H1 (cell line): ENCODE data around the gene RADIL.
"Not testable (repeated sequence)": the region's sequence is repeated elsewhere in the genome, so short reads cannot be mapped to it uniquely, and the experiment has no call there.

Experiments
- BACH1 ChIP-seq: IDR thresholded peaks from 2 replicates; pipeline ENCODE4 v1.6.1; 2012; ENCODE audit warnings: low read length, improper control_type of control experiment
- CEBPB ChIP-seq: IDR thresholded peaks from 2 replicates; pipeline ENCODE4 v1.6.1; 2012; ENCODE audit warnings: low read depth, low read length
- EP300 ChIP-seq, 2 experiments: IDR thresholded peaks; 1 replicate in 1 of 2; 2 replicates in 1 of 2; pipeline ENCODE4 v1.6.1; 2011 to 2012; ENCODE audit warnings: low read depth in 2 of 2, low read length in 2 of 2, mild to moderate bottlenecking in 2 of 2, borderline replicate concordance in 1 of 2, inconsistent platforms in 1 of 2, moderate library complexity in 1 of 2
- EZH2 ChIP-seq: fragments of 200-600 bp; sonication (generic); IDR thresholded peaks from 2 replicates; pipeline ENCODE4 v1.7.1; 2012; ENCODE audit warnings: low read depth, mild to moderate bottlenecking, moderate library complexity, low read length, inconsistent platforms; ENCODE audit not compliant: severe bottlenecking
- POLR2A ChIP-seq, 2 experiments: IDR thresholded peaks; 1 replicate in 1 of 2; 2 replicates in 1 of 2; pipeline ENCODE4 v1.6.1; 2011; ENCODE audit warnings: low read depth in 2 of 2, low read length in 2 of 2, mild to moderate bottlenecking in 2 of 2; ENCODE audit errors: control extremely low read depth in 1 of 2
- POLR2AphosphoS5 ChIP-seq: IDR thresholded peaks from 2 replicates; pipeline ENCODE4 v1.6.1; 2011; ENCODE audit warnings: low read depth, low read length
- RAD21 ChIP-seq, 2 experiments: IDR thresholded peaks in 1 of 2; conservative IDR thresholded peaks in 1 of 2; 2 replicates each; pipeline ENCODE4 v1.6.1; 2011; ENCODE audit warnings: low read depth in 2 of 2, low read length in 2 of 2, improper control_type of control experiment in 1 of 2, inconsistent platforms in 1 of 2, mild to moderate bottlenecking in 1 of 2, moderate library complexity in 1 of 2
- SIN3A ChIP-seq, 2 experiments: IDR thresholded peaks in 1 of 2; conservative IDR thresholded peaks in 1 of 2; 2 replicates each; pipeline ENCODE4 v1.6.1; 2011 to 2012; ENCODE audit warnings: low read length in 2 of 2, improper control_type of control experiment in 1 of 2, low read depth in 1 of 2, mild to moderate bottlenecking in 1 of 2
- SP2 ChIP-seq: IDR thresholded peaks from 2 replicates; pipeline ENCODE4 v1.6.1; 2012; ENCODE audit warnings: mild to moderate bottlenecking, low read length, inconsistent platforms
- YY1 ChIP-seq: IDR thresholded peaks from 2 replicates; pipeline ENCODE4 v1.6.1; 2011; ENCODE audit warnings: low read depth, mild to moderate bottlenecking, low read length
- TF ChIP-seq, protein P1 (sequence below), 3 experiments: IDR thresholded peaks; 1 replicate in 2 of 3; 2 replicates in 1 of 3; pipeline versions ENCODE4 v1.5.1 to v1.6.1; 2011; ENCODE audit warnings: low read length in 3 of 3, mild to moderate bottlenecking in 3 of 3, inconsistent platforms in 2 of 3, low read depth in 1 of 3, moderate library complexity in 1 of 3; ENCODE audit not compliant: insufficient read depth in 1 of 3; ENCODE audit errors: control extremely low read depth in 1 of 3
- TF ChIP-seq, protein P2 (sequence below): IDR thresholded peaks from 2 replicates; pipeline ENCODE4 v1.6.1; 2012; ENCODE audit warnings: inconsistent platforms

DNA sequence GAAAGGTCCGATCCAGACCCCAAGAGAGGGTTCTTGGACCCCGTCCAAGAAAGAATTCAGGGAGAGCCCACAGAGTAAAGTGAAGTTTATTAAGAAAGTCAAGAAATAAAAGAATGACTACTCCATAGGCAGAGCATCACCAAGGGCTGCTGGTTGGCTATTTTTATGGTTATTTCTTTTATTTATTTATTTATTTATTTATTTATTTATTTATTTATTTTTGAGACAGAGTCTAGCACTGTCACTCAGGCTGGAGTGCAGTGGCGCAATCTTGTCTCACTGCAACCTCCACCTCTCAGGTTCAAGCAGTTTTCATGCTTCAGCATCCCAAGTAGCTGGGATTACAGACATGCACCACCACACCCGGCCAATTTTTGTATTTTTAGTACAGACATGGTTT lies 9.7 kb upstream of the RADIL start:
- TF ChIP-seq, protein P1, sequence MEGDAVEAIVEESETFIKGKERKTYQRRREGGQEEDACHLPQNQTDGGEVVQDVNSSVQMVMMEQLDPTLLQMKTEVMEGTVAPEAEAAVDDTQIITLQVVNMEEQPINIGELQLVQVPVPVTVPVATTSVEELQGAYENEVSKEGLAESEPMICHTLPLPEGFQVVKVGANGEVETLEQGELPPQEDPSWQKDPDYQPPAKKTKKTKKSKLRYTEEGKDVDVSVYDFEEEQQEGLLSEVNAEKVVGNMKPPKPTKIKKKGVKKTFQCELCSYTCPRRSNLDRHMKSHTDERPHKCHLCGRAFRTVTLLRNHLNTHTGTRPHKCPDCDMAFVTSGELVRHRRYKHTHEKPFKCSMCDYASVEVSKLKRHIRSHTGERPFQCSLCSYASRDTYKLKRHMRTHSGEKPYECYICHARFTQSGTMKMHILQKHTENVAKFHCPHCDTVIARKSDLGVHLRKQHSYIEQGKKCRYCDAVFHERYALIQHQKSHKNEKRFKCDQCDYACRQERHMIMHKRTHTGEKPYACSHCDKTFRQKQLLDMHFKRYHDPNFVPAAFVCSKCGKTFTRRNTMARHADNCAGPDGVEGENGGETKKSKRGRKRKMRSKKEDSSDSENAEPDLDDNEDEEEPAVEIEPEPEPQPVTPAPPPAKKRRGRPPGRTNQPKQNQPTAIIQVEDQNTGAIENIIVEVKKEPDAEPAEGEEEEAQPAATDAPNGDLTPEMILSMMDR (IDR thresholded peaks at IDR 0.05; ENCODE audit: control extremely low read depth in 1 of 3, insufficient read depth in 1 of 3, low read depth in 1 of 3, low read length in 3 of 3) = not testable (repeated sequence)
- TF ChIP-seq EZH2; CEBPB; SP2; POLR2AphosphoS5; BACH1; SIN3A (conservative IDR thresholded peaks at IDR 0.05 in 1 of 2, IDR thresholded peaks at IDR 0.05 in 1 of 2; ENCODE audit: low read depth in 1 of 2, low read length in 2 of 2); RAD21 (IDR thresholded peaks at IDR 0.05 in 1 of 2, conservative IDR thresholded peaks at IDR 0.05 in 1 of 2; ENCODE audit: low read depth in 2 of 2, low read length in 2 of 2); YY1; POLR2A (IDR thresholded peaks at IDR 0.05; ENCODE audit: control extremely low read depth in 1 of 2, low read depth in 2 of 2, low read length in 2 of 2); EP300 (IDR thresholded peaks at IDR 0.05; ENCODE audit: borderline replicate concordance in 1 of 2, low read depth in 2 of 2, low read length in 2 of 2): not testable (repeated sequence)
- TF ChIP-seq, protein P2, sequence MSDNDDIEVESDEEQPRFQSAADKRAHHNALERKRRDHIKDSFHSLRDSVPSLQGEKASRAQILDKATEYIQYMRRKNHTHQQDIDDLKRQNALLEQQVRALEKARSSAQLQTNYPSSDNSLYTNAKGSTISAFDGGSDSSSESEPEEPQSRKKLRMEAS = not testable (repeated sequence)
